HEK293T (cell line): ENCODE results near the gene MAGEC2.

Experiments used
- CTCF ChIA-PET: fragments of 350-600 bp; formaldehyde crosslinking; extraction: SDS; loops from one replicate; lab custom pipeline; 2021; ENCODE audit warnings: antibody characterized with exemption, inconsistent platforms; lab: Yijun Ruan, JAX
- POLR2A ChIA-PET: fragments of 350-600 bp; formaldehyde crosslinking; extraction: SDS; loops from one replicate; lab custom pipeline; 2020; ENCODE audit warnings: antibody characterized with exemption, inconsistent platforms; lab: Yijun Ruan, JAX
- DNase-seq: peaks from one replicate; pipeline ENCODE4 v3.0.0; 2012; ENCODE audit warnings: mixed read lengths; ENCODE audit errors: extremely low spot score
- ARNT ChIP-seq: fragments of 450-650 bp; IDR thresholded peaks from 2 replicates; pipeline ENCODE4 v1.6.1; 2017; ENCODE audit warnings: mild to moderate bottlenecking
- BHLHE40 ChIP-seq: fragments of 450-650 bp; IDR thresholded peaks from 2 replicates; pipeline ENCODE4 v1.6.1; 2016; ENCODE audit warnings: mild to moderate bottlenecking, moderate library complexity, borderline replicate concordance
- CTBP1 ChIP-seq: fragments of 450-650 bp; IDR thresholded peaks from 2 replicates; pipeline ENCODE4 v1.6.1; 2016; ENCODE audit warnings: borderline replicate concordance
- ELF4 ChIP-seq: fragments of 450-650 bp; IDR thresholded peaks from 2 replicates; pipeline ENCODE4 v1.6.1; 2017; ENCODE audit warnings: antibody characterized with exemption
- FOXA1 ChIP-seq: fragments of 450-650 bp; IDR thresholded peaks from 2 replicates; pipeline ENCODE4 v1.6.1; 2016; ENCODE audit warnings: mild to moderate bottlenecking
- FOXK2 ChIP-seq: fragments of 450-650 bp; IDR thresholded peaks from 2 replicates; pipeline ENCODE4 v1.6.1; 2016; ENCODE audit warnings: mild to moderate bottlenecking
- FOXM1 ChIP-seq: fragments of 450-650 bp; IDR thresholded peaks from 2 replicates; pipeline ENCODE4 v1.6.1; 2017; ENCODE audit warnings: mild to moderate bottlenecking, borderline replicate concordance
- HDGF ChIP-seq: fragments of 450-650 bp; IDR thresholded peaks from 2 replicates; pipeline ENCODE4 v1.6.1; 2017; ENCODE audit warnings: antibody characterized with exemption, borderline replicate concordance
- L3MBTL2 ChIP-seq: fragments of 450-650 bp; conservative IDR thresholded peaks from 2 replicates; pipeline ENCODE4 v1.6.1; 2016; ENCODE audit warnings: mild to moderate bottlenecking
- LEF1 ChIP-seq: fragments of 450-650 bp; IDR thresholded peaks from 2 replicates; pipeline ENCODE4 v1.6.1; 2017; ENCODE audit warnings: mild to moderate bottlenecking, borderline replicate concordance
- NFRKB ChIP-seq: fragments of 450-650 bp; IDR thresholded peaks from 2 replicates; pipeline ENCODE4 v1.6.1; 2016; ENCODE audit warnings: mild to moderate bottlenecking, moderate library complexity
- SP1 ChIP-seq: fragments of 450-650 bp; IDR thresholded peaks from 2 replicates; pipeline ENCODE4 v1.6.1; 2017
- SUZ12 ChIP-seq: fragments of 450-650 bp; IDR thresholded peaks from 2 replicates; pipeline ENCODE4 v1.6.1; 2016; ENCODE audit warnings: mild to moderate bottlenecking
- TARDBP ChIP-seq: fragments of 450-650 bp; IDR thresholded peaks from 2 replicates; pipeline ENCODE4 v1.6.1; 2016
- ZNF384 ChIP-seq: fragments of 450-650 bp; IDR thresholded peaks from 2 replicates; pipeline ENCODE4 v1.6.1; 2016
- TF ChIP-seq, protein P1 (sequence below): fragments of 450-650 bp; IDR thresholded peaks from 2 replicates; pipeline ENCODE4 v1.6.1; 2016

The MAGEC2 gene

DNA sequence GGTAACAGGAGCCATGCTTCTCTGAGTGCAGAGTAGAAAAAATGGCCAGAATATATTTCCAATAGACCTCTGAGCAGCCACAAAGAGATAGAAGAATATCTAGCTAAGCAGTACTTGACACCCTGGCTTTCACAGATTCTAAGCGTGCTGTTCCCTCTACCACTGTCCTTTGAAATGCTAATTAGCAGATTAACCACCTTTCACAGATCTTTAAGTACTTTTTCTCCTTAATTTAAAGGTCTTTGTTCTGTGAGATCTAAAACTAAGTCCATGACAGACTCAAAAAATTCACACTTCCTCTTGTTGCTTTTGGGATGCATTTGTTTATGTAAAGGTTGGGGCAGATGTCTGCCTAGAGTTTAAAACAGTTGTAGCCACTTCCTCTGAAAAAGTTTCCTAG, 28.3 kb upstream of the MAGEC2 start:
- no peak for DNase-seq
- TF ChIP-seq, protein P1, sequence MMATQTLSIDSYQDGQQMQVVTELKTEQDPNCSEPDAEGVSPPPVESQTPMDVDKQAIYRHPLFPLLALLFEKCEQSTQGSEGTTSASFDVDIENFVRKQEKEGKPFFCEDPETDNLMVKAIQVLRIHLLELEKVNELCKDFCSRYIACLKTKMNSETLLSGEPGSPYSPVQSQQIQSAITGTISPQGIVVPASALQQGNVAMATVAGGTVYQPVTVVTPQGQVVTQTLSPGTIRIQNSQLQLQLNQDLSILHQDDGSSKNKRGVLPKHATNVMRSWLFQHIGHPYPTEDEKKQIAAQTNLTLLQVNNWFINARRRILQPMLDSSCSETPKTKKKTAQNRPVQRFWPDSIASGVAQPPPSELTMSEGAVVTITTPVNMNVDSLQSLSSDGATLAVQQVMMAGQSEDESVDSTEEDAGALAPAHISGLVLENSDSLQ = no peak
- TF ChIP-seq HDGF = no peak
- TF ChIP-seq SP1 = no peak
- no peak for TF ChIP-seq FOXA1
- no peak for TF ChIP-seq ARNT
- TF ChIP-seq TARDBP = no peak
- TF ChIP-seq FOXM1 = no peak
- ChIA-PET POLR2A (no interaction called here), CTCF (no interaction called here)

DNA sequence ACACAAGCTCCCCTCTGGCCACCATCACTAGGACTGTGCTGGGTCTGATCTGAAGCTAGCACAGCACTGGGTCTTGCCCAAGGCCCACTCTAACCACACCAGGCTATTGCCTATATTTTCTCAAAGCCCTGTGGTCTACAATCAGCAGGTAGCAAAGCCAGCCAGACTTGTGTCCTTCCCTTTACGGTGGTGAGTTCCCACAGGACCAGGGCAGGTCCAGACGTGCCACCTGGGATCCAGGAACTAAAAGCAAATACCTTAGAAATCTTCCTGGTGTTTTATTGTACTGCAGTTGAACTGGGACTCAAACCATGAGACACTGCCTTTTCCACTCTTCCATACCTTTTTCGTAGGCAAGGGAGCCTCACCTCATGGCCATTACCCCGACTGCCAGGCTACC, 9.0 kb upstream of the MAGEC2 start:
- CTCF ChIA-PET = no interaction called here
- no peak for DNase-seq
- TF ChIP-seq HDGF = no peak
- no peak for TF ChIP-seq ZNF384
- TF ChIP-seq SUZ12 = no peak
- no peak for TF ChIP-seq LEF1
- TF ChIP-seq BHLHE40 = no peak
- TF ChIP-seq, protein P1 = no peak
- TF ChIP-seq CTBP1 = no peak
- TF ChIP-seq SP1 = no peak
- no peak for TF ChIP-seq NFRKB
- no peak for TF ChIP-seq ARNT
- no peak for TF ChIP-seq FOXA1
- TF ChIP-seq ELF4 = no peak
- TF ChIP-seq TARDBP = no peak
- TF ChIP-seq L3MBTL2 = no peak
- no peak for TF ChIP-seq FOXM1
- TF ChIP-seq FOXK2 = no peak
- POLR2A ChIA-PET = no interaction called here

DNA sequence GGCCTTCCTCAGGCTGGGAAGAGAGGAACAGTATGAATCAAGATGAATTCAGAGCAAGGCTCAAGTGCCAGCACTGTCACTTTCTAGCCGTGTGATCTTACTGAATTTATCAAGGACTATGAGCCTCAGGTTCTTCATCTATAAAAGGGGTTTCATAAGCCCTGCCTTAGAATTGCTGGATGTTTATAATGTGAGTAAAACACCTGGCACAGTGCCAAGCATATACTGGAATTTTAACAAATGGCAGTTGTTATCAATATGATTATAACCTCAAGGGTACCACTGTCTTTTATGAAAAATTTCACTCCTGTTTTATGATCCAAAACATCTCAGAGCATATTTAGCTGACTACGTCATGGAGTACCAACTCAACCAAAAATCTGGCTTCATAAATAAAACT, 4.0 kb downstream of the MAGEC2 start:
- TF ChIP-seq HDGF = no peak
- no peak for TF ChIP-seq ELF4
- TF ChIP-seq, protein P1 = no peak
- TF ChIP-seq ARNT = no peak
- no peak for TF ChIP-seq FOXK2
- TF ChIP-seq NFRKB = no peak
- TF ChIP-seq TARDBP = no peak
- TF ChIP-seq FOXA1 = no peak
- no peak for TF ChIP-seq CTBP1
- no peak for TF ChIP-seq SP1
- no peak for TF ChIP-seq BHLHE40
- DNase-seq = no peak
- ChIA-PET CTCF (no interaction called here), POLR2A (no interaction called here)

DNA sequence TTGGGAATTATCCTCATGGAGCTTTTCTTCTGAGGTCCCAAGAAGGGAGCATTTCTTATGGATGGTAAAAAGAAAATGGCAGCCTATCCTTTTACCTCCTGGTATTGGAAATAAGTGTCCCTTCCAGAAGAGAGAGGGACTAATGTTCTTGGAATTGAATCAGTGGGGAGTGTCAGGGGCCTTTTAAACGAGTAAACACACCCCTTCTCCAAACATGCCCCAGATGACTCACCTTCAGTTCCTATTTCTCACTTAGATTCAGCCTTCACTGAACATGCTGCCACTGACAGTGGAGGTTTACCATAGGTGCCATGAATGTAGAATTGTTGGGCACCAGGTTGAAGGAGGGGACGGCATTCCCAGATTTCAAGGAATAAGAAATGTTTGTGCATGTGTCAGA, 19.0 kb downstream of the MAGEC2 start:
- POLR2A ChIA-PET = no interaction called here
- CTCF ChIA-PET = no interaction called here
- no peak for DNase-seq
- no peak for TF ChIP-seq SUZ12
- TF ChIP-seq TARDBP = no peak
- no peak for TF ChIP-seq ELF4
- no peak for TF ChIP-seq BHLHE40
- TF ChIP-seq FOXM1 = no peak
- TF ChIP-seq SP1 = no peak
- no peak for TF ChIP-seq L3MBTL2
- no peak for TF ChIP-seq HDGF
- no peak for TF ChIP-seq LEF1
- no peak for TF ChIP-seq NFRKB
- TF ChIP-seq ZNF384 = no peak
- TF ChIP-seq ARNT = no peak
- no peak for TF ChIP-seq CTBP1

DNA sequence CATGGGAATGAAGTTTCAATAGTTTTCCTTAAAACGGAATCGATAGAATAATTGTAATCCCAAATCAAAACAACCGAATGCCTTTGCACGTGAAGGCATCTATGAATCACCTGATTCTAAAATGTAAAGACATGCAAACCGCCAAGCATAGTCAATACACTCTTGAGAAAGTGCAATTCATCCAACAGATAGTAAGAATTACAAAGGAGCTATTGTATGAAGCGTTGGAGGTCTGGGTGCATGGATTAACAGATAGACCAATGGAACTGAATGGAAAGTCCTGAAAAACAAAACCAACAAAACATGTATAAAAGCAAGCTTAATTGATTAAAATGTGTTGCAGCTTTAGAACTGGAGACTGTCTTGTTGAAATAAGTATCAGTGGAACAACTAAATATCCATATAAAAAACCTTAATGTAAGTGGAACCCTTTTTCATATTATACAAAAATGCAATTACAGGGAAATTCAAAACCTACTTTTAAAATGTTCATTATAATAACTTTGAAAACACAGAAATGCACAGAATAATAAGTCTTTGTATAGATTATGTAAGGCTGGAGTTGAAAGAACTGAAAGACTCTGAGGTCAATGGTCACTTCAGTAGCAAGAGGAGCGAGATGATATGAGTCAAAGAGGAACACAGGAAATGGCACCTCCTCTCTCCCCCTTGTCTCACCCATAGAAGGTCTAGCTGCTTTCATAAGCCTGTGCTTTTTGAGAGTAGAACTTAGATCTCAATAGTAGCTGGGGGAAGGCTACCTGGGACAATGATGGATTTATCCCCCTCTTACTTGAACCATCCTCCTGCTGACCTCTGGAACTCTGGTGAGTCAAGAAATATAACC, 20.1 kb downstream of the MAGEC2 start:
- no peak for DNase-seq
- CTCF ChIA-PET = no interaction called here
- POLR2A ChIA-PET = no interaction called here
- TF ChIP-seq L3MBTL2 (no peak), ZNF384 (no peak), TARDBP (no peak)
- TF ChIP-seq, protein P1 = no peak

DNA sequence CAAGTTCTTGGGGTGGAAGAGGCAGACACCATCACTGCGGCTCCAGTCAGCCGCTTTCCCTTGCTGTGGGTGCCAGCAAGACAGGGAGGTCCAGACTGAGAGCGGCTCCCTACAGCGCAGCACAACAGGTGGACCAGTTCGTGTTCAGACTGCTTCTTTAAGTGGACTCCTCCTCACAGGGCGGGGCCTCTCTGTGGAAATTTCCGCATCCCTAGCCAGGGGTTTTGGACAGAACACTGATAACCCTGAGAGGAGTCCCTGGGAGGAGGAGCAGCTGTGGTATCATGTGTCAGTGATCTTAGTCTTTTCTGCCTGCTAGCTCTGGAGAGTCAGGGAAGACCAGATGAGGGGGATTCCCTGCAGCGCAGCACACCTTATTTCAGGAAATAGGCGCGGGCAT, 48.5 kb downstream of the MAGEC2 start:
- ChIA-PET CTCF (no interaction called here), POLR2A (no interaction called here)
- TF ChIP-seq CTBP1 (no peak), L3MBTL2 (no peak), NFRKB (no peak), FOXM1 (no peak)
- TF ChIP-seq, protein P1 = no peak
- DNase-seq = no peak
